Lung (tissue), 12 donors: ENCODE results near the gene DCAF15. TPM values are rescaled to one million over a fixed set of nuclear protein-coding genes. Genes with fewer than 3 reads are reported as not detected.
"Not testable (repeated sequence)": the region's sequence is repeated elsewhere in the genome, so short reads cannot be mapped to it uniquely, and the experiment has no call there.

Experiments used
- ATAC-seq: fragments of 200-7000 bp; cut with Tn5 transposase; one replicate; pipeline ENCODE4 v1.9.1; 2020; ENCODE audit warnings: moderate number of reproducible peaks; ENCODE audit not compliant: insufficient read depth, low FRiP score
- DNase-seq, 3 donors: peaks; one replicate each; pipeline ENCODE4 v3.0.0-alpha.2; 2013 to 2017
- H3K27ac ChIP-seq, 2 donors: one replicate each; pipeline ENCODE4 v1.5.1; 2013; ENCODE audit warnings: mild to moderate bottlenecking in 2 of 2, moderate library complexity in 2 of 2, control low read depth in 1 of 2, inconsistent platforms in 1 of 2, low read depth in 1 of 2, low read length in 1 of 2
- H3K27me3 ChIP-seq, 3 donors: one replicate each; pipeline ENCODE4 v1.5.1; 2013; ENCODE audit warnings: low read length in 2 of 3; ENCODE audit not compliant: control insufficient read depth in 3 of 3, insufficient read depth in 3 of 3
- H3K36me3 ChIP-seq, 4 donors: one replicate each; pipeline ENCODE4 v1.5.1; 2013; ENCODE audit warnings: low read length in 4 of 4, mild to moderate bottlenecking in 1 of 4, moderate library complexity in 1 of 4; ENCODE audit not compliant: control insufficient read depth in 4 of 4, insufficient read depth in 4 of 4
- H3K4me1 ChIP-seq, 5 donors: one replicate each; pipeline ENCODE4 v1.5.1; 2013; ENCODE audit warnings: low read length in 5 of 5, mild to moderate bottlenecking in 2 of 5, moderate library complexity in 1 of 5; ENCODE audit not compliant: control insufficient read depth in 5 of 5, insufficient read depth in 5 of 5
- H3K4me3 ChIP-seq: one replicate; pipeline ENCODE4 v1.5.1; 2013; ENCODE audit warnings: mild to moderate bottlenecking, control low read depth, moderate library complexity
- H3K9ac ChIP-seq, 2 donors: one replicate each; pipeline ENCODE4 v1.5.1; 2013; ENCODE audit warnings: low read length in 2 of 2, control low read depth in 1 of 2; ENCODE audit not compliant: insufficient read depth in 1 of 2
- H3K9me3 ChIP-seq, 4 donors: one replicate each; pipeline ENCODE4 v1.5.1; 2013; ENCODE audit warnings: low read length in 3 of 4, mild to moderate bottlenecking in 1 of 4, moderate library complexity in 1 of 4; ENCODE audit not compliant: control insufficient read depth in 4 of 4, insufficient read depth in 3 of 4
- CTCF ChIP-seq: IDR thresholded peaks from 2 replicates; pipeline ENCODE4 v1.5.1; 2012; ENCODE audit warnings: mild to moderate bottlenecking; ENCODE audit errors: control extremely low read depth, extremely low read depth
- WGBS, 2 donors: extraction: QIAGEN DNeasy Blood & Tissue Kit; methylation state at CpG; one replicate each; pipeline ENCODE4 v1.1.7; 2013; 5-methylcytosine and 5-hydroxymethylcytosine counted together
- polyA plus RNA-seq, 2 donors: library from polyadenylated mRNA; stranded (reverse); fragments of 200-250 nt; gene quantifications; one replicate each; pipeline ENCODE4 v1.2.1, GENCODE V29; 2013
- total RNA-seq, 2 donors: library from RNA; depleted of rRNA in 1 of 2; stranded (reverse); fragments of >200 nt in 1 of 2; gene quantifications; one replicate each; pipeline ENCODE4 v1.2.1, GENCODE V29; 2014 to 2021
- donor health status: control.
- donor health status: control.
- donor health status: Bipolar disorder and iron deficiency.
- donor health status: healthy.
- donor health status: DM: yes; HTN: yes; CAD: no.

Gene DCAF15
- total and polyA plus RNA-seq, 4 donors: 13.8 to 56.1 (median 33.4) TPM

GRCh38 chr19:13972368-13973155 lies 20.3 kb downstream of the DCAF15 start:
- no peak for TF ChIP-seq CTCF
- no peaks in the 10 kb centered on the region for H3K27me3 ChIP-seq
- no peak overlapping the region for H3K9ac ChIP-seq
- ATAC-seq (no peak), DNase-seq (no peak)
- no peaks in the 10 kb centered on the region for H3K9me3 ChIP-seq
- H3K4me3 ChIP-seq: no peak overlapping the region
- WGBS, 2 donors: 96 to 97% methylated on average over 36 to 37 of the region's 37 CpGs
- H3K36me3 ChIP-seq: peaks cover 4 to 40% (median 15%) of the 10 kb centered on the region in 4 donors
- H3K4me1 ChIP-seq: no peaks in the 10 kb centered on the region
- no peak overlapping the region for H3K27ac ChIP-seq

GRCh38 chr19:13973479-13973878 lies 21.2 kb downstream of the DCAF15 start:
- H3K27me3 ChIP-seq, ATAC-seq, H3K4me3 ChIP-seq, H3K9me3 ChIP-seq, DNase-seq, H3K27ac ChIP-seq, H3K4me1 ChIP-seq, H3K9ac ChIP-seq: not testable (repeated sequence)
- H3K36me3 ChIP-seq: peaks cover 4 to 34% (median 15%) of the 10 kb centered on the region in 4 donors
- WGBS, 2 donors: 95 to 98% methylated on average over 3 of the region's 3 CpGs

- Histone ChIP-seq H3K27ac (no peak overlapping the region), H3K9me3 (no peaks in the 10 kb centered on the region), H3K4me3 (no peak overlapping the region), H3K9ac (no peak overlapping the region), H3K4me1 (peaks cover 0 to 5% (median 2%) of the 10 kb centered on the region in 5 donors), H3K27me3 (no peaks in the 10 kb centered on the region), H3K36me3 (peaks cover 4 to 29% (median 13%) of the 10 kb centered on the region in 4 donors)
- peak in 1 of 3 donors; percentile 33 for DNase-seq
- 67 to 79% methylated on average over 12 of the region's 12 CpGs for WGBS, 2 donors
- no peak for TF ChIP-seq CTCF
- no peak for ATAC-seq
These were observed 21.8 kb downstream of the DCAF15 start for GRCh38 chr19:13974073-13974472.

GRCh38 chr19:13975870-13976269 lies 23.6 kb downstream of the DCAF15 start:
- ATAC-seq: no peak
- Histone ChIP-seq H3K27ac (peak overlapping the region in 1 of 2 donors; percentile 51), H3K27me3 (no peaks in the 10 kb centered on the region), H3K4me3 (no peak overlapping the region), H3K36me3 (peaks cover 0 to 18% (median 11%) of the 10 kb centered on the region in 4 donors), H3K4me1 (peaks cover 0 to 13% (median 7%) of the 10 kb centered on the region in 5 donors), H3K9ac (no peak overlapping the region), H3K9me3 (no peaks in the 10 kb centered on the region)
- no peak for TF ChIP-seq CTCF
- DNase-seq: no peak
- 89 to 93% methylated on average over 11 of the region's 11 CpGs for WGBS, 2 donors
